ENCODE results near the gene UBE2Q2.
"Not testable (repeated sequence)": the region's sequence is repeated elsewhere in the genome, so short reads cannot be mapped to it uniquely, and the experiment has no call there.

Gene UBE2Q2

DNA sequence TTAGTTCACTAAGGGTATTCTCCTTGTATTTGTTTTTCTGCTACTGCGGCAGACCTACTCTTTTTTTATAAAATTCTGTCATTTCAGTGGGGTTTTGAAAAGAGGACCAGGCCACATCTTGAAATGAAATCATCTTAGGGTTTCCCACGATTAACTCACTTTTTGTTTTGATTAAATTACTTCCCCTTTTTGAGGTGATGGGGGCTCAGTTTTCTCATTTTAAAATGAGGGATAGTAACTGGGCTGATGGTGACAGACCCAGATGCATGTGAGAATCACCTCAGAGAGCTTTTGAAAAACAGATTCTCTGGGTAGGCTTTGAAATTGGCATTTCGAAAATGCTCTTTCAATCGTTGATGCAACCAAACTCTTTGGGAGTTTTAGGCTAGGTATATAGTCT lies 24.2 kb downstream of the UBE2Q2 start:
- DNase-seq = no peak

GRCh38 chr15:75868019-75868418 lies 24.8 kb downstream of the UBE2Q2 start:
- DNase-seq = no peak

DNA sequence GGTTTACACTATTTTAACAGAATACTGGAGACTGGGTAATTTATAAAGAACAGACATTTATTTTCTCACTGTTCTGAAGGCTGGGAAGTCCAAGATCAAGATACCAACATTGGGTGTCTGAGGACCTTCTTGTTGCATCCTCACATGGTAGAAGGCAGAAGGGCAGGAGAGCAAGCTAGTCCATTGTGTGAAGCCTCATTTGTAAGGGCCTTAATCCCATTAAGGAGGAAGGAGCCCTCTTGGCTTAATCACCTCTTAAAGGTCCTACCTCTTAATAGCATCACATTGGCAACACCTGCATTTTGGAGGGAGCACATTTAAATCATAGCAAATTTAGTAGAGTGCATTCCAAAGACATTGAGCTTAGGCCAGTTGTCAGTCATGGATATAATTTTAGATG lies 26.2 kb downstream of the UBE2Q2 start:
- no peak for DNase-seq

DNA sequence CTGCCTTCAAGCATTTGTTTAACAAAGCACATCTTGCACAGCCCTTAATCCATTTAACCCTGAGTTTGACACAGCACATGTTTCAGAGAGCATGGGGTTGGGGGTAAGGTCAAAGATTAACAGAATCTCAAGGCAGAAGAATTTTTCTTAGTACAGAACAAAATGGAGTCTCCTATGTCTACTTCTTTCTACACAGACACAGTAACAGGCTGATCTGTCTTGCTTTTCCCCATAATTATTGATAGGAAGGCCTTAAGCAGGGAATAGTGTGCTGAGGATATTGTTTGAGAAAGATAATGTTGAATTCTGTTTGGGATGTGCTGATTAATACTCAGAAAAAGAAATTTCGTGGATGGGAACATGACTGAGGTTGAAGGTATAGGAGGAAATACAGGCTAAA lies 28.3 kb downstream of the UBE2Q2 start:
- DNase-seq = not testable (repeated sequence)

GRCh38 chr15:75872403-75872990 lies 29.2 kb downstream of the UBE2Q2 start:
- DNase-seq = no peak

DNA sequence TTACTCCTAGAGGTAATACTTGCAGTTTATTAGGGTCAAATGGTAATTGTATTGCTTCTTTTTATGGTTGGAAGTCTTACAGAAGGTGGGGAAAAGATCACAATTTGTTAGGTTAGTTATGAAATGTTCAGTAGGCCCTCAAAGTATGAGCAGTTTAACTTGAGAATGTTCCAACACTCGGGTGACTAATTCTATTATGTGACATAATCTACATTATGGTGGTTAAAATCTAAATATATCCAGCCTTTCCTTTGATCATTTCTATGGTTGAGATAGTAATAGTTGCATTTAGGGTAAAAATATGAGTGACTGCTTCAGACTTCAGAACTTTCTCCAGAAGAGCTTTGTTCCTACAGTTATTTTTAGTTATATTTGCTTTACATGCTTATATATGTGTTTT lies 40.8 kb downstream of the UBE2Q2 start:
- DNase-seq = no peak

- DNase-seq = no peak
Observed at GRCh38 chr15:75887178-75887577, 43.9 kb downstream of the UBE2Q2 start.

DNA sequence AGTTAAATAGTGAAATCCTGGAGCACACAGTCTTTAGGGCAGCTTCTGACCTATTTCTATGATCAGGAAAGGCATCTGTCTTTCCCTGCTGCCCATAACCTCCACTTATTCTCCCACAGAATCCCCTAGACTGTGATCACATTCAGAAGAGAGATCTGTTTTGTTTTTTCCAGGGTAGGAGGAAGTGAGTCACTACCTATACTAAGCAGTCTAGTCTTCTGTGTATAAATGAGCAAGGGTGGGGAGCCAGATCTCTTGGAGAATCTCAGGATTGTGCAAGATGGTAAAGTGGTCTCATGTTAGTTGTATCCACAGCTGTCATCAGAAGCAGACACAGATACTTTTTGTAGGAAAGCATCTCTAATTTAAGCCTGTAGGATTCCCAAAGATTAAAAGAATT lies 48.6 kb downstream of the UBE2Q2 start:
- no peak for DNase-seq

DNA sequence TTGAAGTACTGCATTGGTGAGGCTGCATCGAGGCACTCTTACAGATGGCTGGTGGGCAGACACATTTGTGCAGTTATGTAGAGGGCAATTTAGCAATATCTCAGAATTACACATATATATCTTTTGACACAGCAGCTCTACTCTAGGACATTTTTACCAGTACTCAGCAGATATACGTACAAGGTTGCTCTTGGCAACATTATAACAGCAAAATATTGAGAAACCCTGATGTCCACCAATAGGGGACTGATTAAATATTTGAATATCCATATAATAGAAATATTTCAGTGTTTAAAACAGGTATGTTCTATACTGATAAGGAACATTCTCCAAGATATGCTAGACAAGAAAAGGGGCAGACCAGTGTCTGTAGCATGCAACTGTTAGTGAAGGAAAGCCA lies 52.5 kb downstream of the UBE2Q2 start:
- DNase-seq = no peak

- no peak for DNase-seq
Observed at GRCh38 chr15:75900577-75900976, 57.3 kb downstream of the UBE2Q2 start.

DNA sequence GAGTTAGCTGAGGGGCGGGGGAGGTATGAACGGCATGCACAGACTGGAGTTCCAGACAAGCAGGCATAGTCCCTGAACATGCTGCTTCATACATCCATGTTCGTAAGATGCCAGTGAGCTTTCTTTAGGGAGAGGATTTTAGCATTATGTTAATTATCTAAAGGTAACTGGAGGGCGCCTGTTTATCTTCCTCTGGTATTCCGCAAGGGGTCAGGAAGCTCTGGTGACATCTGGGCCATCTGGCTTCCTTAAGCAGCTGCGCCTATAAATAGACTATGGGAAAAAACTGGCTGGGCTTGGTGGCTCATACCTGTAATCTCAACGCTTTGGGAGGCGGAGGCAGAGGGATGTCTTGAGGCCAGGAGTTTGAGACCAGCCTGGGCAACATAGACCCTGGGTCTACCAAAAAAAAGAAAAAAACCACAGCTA lies 58.9 kb downstream of the UBE2Q2 start:
- DNase-seq = no peak

- DNase-seq = peak; percentile 90
Observed at GRCh38 chr15:75903331-75904239, 60.3 kb downstream of the UBE2Q2 start, which contains the start of gene FBXO22. Gene FBXO22 (plus strand): TSS chr15:75903878. CDS start chr15:75903964, 86 bp downstream.

DNA sequence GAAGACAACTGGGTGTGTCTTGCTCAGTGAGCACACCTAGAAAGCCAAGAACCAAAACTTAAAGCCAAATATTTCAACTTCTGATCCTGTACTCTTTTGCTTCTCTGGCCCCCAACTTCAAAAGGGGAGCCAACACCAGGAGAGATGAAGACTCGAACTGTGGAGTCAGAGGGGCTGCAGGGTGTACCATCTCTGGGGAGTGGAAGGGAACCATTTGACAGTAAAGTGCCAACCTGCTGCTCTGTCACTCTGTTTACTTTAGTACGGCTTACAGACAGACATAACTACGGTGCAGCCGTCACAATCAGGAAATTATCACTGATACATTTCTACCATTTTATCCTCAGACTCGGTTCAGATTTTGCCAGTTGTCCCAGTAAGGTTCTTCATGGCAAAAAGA lies 62.0 kb downstream of the UBE2Q2 start:
- DNase-seq = no peak

DNA sequence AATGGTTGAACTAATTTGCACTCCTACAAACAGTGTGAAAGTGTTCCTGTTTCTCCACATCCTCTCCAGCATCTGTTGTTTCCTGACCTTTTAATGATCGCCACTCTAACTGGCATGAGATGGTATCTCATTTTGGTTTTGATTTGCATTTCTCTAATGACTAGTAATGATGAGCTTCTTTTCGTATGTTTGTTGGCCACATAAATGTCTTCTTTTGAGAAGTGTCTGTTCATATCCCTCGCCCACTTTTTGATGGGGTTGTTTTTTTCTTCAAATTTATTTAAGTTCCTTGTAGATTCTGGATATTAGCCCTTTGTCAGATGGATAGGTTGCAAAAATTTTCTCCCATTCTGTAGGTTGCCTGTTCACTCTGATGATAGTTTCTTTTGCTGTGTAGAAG lies 67.1 kb downstream of the UBE2Q2 start:
- not testable (repeated sequence) for DNase-seq

DNA sequence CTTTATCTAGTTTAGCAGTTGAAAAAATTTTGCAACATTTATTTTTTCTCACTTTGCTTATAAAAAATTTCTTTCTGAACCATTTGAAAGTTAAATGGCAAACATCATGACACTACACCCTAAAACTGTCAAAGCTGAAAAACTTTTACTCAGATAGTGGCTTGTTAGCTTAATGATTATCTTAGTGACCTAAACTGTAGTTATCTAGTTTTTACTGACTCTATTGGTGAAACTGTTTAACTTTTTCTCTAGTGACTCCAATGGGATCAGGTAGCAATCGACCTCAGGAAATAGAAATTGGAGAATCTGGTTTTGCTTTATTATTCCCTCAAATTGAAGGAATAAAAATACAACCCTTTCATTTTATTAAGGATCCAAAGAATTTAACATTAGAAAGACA lies 73.7 kb downstream of the UBE2Q2 start:
- DNase-seq = no peak

GRCh38 chr15:75918135-75918534 lies 74.9 kb downstream of the UBE2Q2 start:
- no peak for DNase-seq

- no peak for DNase-seq
Observed at GRCh38 chr15:75920079-75920478, 76.8 kb downstream of the UBE2Q2 start.

- DNase-seq = peak; percentile 13 to 46
Observed at GRCh38 chr15:75921732-75922703, 78.8 kb downstream of the UBE2Q2 start.

- no peak for DNase-seq
Observed at GRCh38 chr15:75923756-75924155, 80.5 kb downstream of the UBE2Q2 start.

DNA sequence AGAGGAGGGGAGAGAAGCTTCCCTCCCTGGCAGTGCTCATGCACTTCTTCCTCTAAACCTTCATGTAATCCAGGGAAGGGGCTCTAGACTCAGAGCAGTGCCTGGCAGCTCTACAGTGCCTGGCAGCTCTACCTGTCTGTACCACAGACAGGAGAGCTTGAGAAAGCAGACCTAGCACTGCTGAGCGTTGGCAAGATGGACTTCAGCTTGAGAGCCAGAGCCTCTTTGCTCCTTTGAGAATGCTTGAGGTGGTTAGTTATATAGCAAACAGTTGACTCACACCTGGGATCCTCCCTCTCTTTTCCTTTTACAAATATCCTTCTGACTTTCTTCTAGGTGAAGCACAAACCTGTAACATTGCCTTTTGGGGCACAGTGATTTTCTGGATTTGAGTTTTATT lies 81.3 kb downstream of the UBE2Q2 start:
- no peak for DNase-seq

DNA sequence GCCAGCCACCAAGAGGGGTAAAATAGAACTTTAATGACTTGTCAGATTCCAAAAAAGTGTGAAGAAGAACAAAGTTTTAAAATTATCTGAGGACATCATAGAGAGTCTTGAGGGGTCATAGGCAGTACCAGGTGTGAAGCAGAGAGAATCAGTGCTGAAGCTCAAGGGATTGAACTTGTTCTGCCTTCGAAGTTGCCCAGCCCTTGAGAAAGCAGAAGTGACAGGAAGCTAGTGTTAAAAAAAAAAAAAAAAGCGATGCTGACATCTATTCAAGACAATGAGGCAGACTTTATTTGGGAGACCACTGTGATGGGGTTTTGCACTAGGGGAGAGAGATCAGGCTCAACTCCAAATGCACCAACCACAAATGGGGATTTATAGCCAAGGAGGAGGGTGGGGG lies 82.2 kb downstream of the UBE2Q2 start:
- no peak for DNase-seq

DNA sequence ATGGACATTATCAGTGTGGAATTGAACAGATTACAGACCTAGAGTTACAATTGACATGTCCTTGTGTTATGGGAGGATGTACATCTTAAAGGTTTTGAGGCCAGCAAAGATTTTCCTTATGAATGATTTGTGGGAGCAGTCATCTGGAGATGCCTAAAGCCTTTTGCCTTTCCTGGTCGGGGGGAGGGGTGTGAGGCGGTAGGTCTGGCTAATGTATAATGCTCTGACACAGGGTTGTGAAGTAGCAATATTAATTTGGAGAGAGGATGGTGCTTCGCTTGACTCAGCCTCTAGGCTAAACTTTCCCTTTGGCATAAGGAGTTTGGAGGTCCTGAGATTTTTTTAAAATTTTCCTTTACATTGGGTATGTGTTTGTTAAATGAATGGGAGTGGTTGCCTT lies 83.7 kb downstream of the UBE2Q2 start:
- no peak for DNase-seq

DNA sequence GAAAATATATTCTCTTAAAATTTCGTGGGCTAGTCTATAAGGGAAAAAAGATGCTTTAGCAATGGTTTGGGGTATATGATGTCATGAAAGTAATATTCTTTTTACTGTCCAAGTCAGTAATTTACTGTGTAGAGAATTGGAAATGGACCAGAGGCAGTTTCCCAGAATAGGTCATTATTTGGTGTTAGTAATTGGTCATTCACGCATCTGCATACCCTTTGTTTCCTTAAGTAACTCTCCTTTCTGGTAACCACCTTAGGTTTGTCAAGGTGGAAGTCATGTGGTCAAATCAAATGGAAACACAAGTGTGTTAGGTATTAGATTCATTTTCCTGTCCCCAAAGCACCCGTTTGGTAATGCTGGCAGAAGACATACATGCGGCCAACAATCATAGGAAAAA lies 84.4 kb downstream of the UBE2Q2 start:
- DNase-seq = no peak

Measured in CD4-positive, alpha-beta T cell treated with Interleukin-1 beta for 1 hour (primary cell).